HuH-7.5 (cell line): ENCODE measurements around the gene WASHC2A.
"Not testable (repeated sequence)": the region's sequence is repeated elsewhere in the genome, so short reads cannot be mapped to it uniquely, and the experiment has no call there.

Experiments used
- DNase-seq: peaks from one replicate; pipeline ENCODE4 v3.0.0; 2011; ENCODE audit warnings: low spot score

Gene WASHC2A

DNA sequence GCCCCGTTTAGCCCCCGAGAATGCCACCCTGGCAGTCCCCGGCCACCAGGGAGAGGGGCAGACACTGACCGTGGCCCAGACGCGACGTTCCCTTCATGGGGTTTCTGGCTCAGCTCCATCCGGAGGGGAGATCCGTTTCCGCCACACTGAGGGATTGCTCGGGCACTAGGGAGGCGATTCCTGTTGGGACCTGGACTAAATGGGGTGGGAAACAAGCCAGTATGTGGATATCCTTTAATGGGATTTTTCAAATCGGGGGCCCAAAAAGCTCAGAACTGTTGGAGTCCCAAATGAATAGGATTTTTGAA lies 552 bp downstream of the WASHC2A start:
- not testable (repeated sequence) for DNase-seq

- DNase-seq, result not testable (repeated sequence)
Observed at GRCh38 chr10:50075139-50075538, 7.4 kb downstream of the WASHC2A start.

- not testable (repeated sequence) for DNase-seq
Observed at GRCh38 chr10:50075544-50075943, 7.8 kb downstream of the WASHC2A start.

GRCh38 chr10:50091304-50091703 lies 23.6 kb downstream of the WASHC2A start:
- not testable (repeated sequence) for DNase-seq

DNA sequence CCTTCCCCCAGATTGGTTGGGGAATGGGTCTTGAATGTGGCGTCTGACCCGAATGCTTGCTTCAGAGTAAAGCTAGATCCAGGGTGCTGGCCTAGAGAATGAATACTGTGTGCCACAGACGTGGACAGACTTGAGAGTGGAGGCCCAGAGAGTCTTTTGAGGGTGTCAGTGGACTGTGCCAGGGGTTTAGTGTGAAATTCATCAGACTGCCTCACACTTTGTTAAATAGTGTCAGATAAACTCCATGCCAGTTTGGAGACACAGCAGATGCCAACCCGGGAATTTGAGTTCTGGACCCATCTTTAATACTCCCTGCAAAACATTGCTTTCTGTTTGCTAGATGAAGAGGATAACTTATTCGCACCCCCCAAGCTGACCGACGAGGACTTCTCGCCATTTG lies 25.2 kb downstream of the WASHC2A start:
- DNase-seq, result not testable (repeated sequence)

DNA sequence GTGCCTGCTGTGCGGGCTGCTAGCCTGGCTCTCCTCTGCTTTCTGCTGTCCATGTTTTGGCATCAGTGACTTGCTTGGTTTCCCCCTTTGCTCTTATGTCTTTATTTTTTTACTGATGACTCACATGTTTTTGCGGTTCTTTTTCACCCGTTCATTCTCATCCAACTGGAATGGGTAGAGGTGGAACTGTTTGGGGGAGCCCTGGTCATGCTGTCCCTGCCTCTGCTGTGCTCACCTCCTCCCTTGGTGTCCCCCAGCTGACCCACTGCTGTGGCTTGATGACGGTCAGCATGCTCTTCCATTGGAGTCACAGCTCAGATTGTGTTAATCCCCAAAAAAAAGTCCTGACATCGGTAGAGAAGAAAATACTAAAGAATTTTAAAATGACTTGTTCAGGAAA lies 26.9 kb downstream of the WASHC2A start:
- DNase-seq, result not testable (repeated sequence)

DNA sequence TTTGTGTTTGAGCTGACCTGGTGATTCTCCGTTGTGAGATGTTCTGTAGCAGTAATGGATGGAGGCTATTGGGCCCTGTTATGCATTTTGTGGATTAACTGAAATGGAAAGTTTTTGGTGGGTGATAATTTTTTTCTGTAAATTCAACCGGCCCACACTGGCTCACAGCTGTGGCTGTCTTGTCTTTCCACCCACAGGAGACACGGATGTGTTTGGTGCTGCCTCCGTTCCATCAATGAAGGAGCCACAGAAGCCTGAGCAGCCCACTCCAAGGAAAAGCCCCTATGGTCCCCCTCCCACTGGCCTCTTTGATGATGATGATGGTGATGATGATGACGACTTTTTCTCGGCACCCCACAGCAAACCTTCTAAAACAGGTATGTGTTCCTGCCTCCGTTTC lies 27.6 kb downstream of the WASHC2A start:
- not testable (repeated sequence) for DNase-seq

- not testable (repeated sequence) for DNase-seq
Observed at GRCh38 chr10:50096722-50097121, 29.0 kb downstream of the WASHC2A start.

DNA sequence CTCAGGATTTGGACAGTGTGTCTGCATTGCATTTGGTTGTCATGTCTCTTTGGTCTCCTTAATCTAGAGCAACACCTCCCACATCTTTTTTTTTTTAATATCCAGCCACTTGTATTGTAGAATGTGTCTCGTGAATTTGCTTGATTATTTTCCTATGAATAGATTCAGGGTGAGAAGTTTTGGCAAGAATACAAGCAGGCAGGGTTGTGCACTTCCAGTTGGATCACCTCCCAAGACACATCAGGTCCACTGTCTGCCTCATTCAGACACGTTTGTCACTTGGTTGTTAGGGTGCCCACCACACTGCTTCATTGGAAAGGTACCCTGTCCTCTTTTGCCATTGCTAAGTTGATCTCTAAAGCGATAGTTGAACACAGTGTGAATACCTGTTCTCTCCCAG lies 30.9 kb downstream of the WASHC2A start:
- not testable (repeated sequence) for DNase-seq

GRCh38 chr10:50101139-50101582 lies 33.4 kb downstream of the WASHC2A start:
- DNase-seq, result not testable (repeated sequence)

GRCh38 chr10:50101747-50102146 lies 34.0 kb downstream of the WASHC2A start:
- not testable (repeated sequence) for DNase-seq

- DNase-seq, result not testable (repeated sequence)
Observed at GRCh38 chr10:50102267-50102666, 34.5 kb downstream of the WASHC2A start.

DNA sequence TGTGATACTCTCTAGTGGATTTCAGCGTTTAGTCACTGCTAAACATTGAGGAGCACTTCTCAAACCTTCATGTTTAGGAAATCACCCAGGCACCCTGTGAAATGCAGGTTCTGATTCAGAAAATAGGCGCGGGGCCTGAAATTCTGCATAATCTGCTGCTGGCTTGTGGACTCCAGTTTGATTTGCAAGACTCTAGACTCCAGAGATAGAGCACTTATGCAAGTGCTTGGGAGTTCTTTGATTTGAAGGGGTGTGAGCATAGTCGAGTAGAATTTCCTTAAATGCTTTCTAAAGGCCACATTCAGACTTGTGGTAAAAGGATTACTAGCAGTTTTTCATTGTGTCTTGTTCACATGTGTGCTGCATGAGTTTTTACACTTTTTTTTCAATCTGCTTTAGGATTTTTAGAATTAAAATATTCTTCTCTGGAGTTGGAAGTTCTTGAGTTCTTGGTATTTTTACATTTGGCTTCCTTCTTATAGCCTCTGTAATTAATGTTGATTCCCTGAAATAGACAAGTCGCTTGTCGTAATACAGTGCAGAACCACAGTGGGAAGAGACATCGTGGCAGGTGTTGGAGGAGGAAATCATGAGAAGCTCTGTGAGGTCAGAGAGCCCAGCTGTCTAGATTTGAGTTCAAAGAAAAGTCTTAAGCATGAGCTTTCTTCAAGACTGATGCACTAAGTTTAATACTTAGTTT lies 41.4 kb downstream of the WASHC2A start:
- DNase-seq, result not testable (repeated sequence)

- not testable (repeated sequence) for DNase-seq
Observed at GRCh38 chr10:50112419-50113112, 44.8 kb downstream of the WASHC2A start.

- DNase-seq, result not testable (repeated sequence)
Observed at GRCh38 chr10:50126765-50127164, 59.0 kb downstream of the WASHC2A start.

GRCh38 chr10:50127770-50128292 lies 60.1 kb downstream of the WASHC2A start:
- DNase-seq, result not testable (repeated sequence)

DNA sequence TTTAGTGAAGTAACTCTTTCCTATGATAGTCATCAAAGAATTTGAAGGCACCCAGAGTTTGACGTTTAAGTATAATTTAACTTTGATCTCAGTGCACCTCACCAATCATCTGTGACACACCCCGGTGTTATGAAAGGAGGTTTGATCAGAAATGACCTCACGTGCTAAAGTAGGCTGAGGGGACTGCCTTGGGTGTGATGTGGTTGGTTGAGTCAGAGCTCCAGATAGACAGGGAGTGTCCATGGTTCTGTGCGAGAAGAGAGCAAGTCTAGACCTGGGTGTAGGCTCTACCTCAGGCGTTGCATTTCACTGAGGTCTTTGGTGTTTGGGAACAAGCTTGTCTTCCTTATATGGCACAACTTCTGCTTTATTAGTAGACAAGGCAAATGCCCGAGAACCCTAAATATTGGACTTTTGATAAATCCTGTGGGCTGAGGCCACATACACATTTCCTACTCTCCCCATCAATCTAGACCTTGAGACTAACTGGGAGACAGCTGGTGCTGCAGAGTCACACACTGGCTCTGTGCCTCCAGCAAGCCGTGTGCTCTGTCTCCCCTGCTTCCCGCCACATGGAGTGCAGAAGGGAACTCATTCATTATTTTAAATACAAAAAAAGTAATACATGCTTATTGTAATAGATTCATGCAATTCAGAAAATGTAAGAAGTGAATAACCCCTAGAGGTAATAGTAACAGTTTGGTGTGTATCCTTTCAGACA lies 63.7 kb downstream of the WASHC2A start:
- DNase-seq, result not testable (repeated sequence)

GRCh38 chr10:50132322-50132721 lies 64.6 kb downstream of the WASHC2A start:
- not testable (repeated sequence) for DNase-seq

DNA sequence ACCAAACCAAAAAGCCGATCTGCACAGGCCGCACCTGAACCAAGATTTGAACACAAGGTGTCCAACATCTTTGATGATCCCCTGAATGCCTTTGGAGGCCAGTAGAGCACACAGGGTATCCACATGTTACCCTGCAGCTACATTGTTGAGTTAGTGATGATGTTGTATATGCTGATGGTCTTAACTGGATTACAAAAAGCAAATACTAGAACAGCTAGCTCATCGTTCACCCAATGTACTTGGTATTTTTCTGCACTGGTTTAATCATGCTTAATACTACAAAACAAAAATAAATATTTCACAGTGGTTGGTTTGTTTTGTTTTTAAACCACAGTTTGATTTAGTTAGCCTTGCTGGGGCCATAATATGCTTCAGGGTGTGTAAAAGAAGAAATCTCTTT lies 65.1 kb downstream of the WASHC2A start:
- DNase-seq, result not testable (repeated sequence)

GRCh38 chr10:50143512-50144174 lies 75.9 kb downstream of the WASHC2A start:
- not testable (repeated sequence) for DNase-seq

GRCh38 chr10:50145575-50145974 lies 77.8 kb downstream of the WASHC2A start:
- DNase-seq, result not testable (repeated sequence)

DNA sequence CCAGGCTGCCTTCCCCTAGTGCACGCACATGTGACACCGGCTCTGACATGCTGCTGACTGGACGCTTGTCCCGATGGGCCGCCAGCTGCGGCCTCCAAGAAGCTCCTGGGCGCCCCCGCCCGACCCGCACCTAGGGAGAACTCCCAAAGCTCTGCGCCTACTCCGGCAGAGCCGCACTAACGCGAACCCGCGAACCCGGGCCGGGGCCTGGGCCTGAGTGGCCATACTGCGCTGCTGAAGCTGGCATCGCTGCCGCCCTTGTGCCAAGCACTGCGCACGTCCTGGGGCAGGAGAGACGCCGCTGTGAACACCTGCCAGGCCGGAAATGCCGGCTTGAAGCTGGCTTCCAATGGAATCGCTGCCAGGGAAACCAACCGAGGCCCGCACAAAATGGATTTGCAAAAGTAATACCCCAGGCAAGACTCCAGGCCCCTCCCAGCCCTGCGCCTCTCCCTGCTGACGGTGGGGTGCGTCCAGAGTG lies 85.1 kb downstream of the WASHC2A start:
- peak; percentile 11 for DNase-seq
